Stomach (tissue), 4 donors: ENCODE data around the gene CTIF.

Source experiments
- EP300 ChIP-seq: sonication (generic); formaldehyde crosslinking; IDR thresholded peaks from one replicate; pipeline ENCODE4 v1.6.1; 2017; ENCODE audit warnings: antibody characterized with exemption
- POLR2A ChIP-seq, 4 donors: fragments of 450-650 bp; IDR thresholded peaks; one replicate each; pipeline ENCODE4 v1.6.1; 2016; ENCODE audit warnings: antibody characterized with exemption in 4 of 4, control low read depth in 2 of 4, mild to moderate bottlenecking in 1 of 4, moderate library complexity in 1 of 4
- TF ChIP-seq, protein P1 (sequence below), 7 experiments: fragments of 450-650 bp in 4 of 7; fragments of 200-600 bp in 3 of 7; sonication (generic) in 3 of 7; IDR thresholded peaks; one replicate each; pipeline ENCODE4 v1.5.1; 2016 to 2019; ENCODE audit warnings: antibody characterized with exemption in 7 of 7, control low read depth in 2 of 7, mild to moderate bottlenecking in 1 of 7

DNA sequence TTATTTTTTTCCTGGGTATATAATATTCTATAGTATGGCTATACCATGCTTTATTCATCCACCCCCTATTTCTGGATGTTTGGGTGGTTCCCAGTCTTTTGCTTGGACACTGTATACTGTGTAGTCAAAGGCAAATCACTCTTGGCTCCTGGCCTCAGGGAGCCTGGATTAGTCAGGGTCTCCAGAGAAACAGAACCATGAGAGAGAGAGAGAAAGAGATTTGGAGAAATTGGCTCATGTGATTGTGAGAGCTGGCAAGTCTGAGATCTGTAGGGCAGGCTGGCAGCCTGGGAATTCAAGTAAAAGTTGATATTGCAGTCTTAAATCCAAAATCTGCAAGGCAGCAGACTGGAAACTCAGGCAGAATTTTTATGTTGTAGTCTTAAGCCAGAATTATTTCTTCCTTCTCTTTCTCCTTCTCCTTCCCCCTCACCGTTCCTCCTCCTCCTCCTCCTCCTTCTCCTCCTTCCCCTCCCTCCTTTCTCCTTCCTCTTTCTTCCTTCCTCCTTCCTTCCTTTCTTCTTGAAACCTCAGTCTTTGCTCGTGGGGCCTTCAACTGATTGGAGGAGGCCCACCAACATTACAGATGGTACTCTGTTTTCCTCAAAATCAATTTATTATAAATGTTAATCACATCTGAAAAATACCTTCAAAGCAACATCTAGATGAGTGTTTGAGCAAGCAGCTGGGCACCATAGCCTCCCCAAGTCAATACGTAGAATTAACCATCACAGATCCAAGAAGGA is 33.0 kb downstream of the CTIF start:
- TF ChIP-seq, protein P1, sequence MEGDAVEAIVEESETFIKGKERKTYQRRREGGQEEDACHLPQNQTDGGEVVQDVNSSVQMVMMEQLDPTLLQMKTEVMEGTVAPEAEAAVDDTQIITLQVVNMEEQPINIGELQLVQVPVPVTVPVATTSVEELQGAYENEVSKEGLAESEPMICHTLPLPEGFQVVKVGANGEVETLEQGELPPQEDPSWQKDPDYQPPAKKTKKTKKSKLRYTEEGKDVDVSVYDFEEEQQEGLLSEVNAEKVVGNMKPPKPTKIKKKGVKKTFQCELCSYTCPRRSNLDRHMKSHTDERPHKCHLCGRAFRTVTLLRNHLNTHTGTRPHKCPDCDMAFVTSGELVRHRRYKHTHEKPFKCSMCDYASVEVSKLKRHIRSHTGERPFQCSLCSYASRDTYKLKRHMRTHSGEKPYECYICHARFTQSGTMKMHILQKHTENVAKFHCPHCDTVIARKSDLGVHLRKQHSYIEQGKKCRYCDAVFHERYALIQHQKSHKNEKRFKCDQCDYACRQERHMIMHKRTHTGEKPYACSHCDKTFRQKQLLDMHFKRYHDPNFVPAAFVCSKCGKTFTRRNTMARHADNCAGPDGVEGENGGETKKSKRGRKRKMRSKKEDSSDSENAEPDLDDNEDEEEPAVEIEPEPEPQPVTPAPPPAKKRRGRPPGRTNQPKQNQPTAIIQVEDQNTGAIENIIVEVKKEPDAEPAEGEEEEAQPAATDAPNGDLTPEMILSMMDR (IDR thresholded peaks at IDR 0.05) = no peak
- TF ChIP-seq POLR2A (IDR thresholded peaks at IDR 0.05) (no peak), EP300 (no peak)
